T-helper 2 cell treated with Interferon-gamma antibody and Interleukin-4, amounts not matched to agents 5 μg/mL and 100 μg/mL, for 36 hours (primary cell): Measurements from ENCODE around the gene SPEG.

Source experiments
- DNase-seq: peaks from one replicate; pipeline ENCODE4 v3.0.0; 2021; ENCODE audit warnings: low spot score
- H3K27ac Mint-ChIP-seq: one replicate; pipeline ENCODE4 v1.8.0; 2021; ENCODE audit warnings: mild to moderate bottlenecking, mixed read lengths
- H3K27me3 Mint-ChIP-seq: one replicate; pipeline ENCODE4 v1.8.0; 2021; ENCODE audit warnings: low read depth, mixed read lengths
- H3K36me3 Mint-ChIP-seq: one replicate; pipeline ENCODE4 v1.8.0; 2021; ENCODE audit warnings: low read depth, mixed read lengths
- H3K4me1 Mint-ChIP-seq: one replicate; pipeline ENCODE4 v1.8.0; 2021; ENCODE audit warnings: low read depth, mixed read lengths
- H3K4me3 Mint-ChIP-seq: one replicate; pipeline ENCODE4 v1.8.0; 2022; ENCODE audit warnings: mild to moderate bottlenecking, moderate library complexity, mixed read lengths
- H3K9me3 Mint-ChIP-seq: one replicate; pipeline ENCODE4 v1.8.0; 2021; ENCODE audit warnings: mixed read lengths

SPEG gene

DNA sequence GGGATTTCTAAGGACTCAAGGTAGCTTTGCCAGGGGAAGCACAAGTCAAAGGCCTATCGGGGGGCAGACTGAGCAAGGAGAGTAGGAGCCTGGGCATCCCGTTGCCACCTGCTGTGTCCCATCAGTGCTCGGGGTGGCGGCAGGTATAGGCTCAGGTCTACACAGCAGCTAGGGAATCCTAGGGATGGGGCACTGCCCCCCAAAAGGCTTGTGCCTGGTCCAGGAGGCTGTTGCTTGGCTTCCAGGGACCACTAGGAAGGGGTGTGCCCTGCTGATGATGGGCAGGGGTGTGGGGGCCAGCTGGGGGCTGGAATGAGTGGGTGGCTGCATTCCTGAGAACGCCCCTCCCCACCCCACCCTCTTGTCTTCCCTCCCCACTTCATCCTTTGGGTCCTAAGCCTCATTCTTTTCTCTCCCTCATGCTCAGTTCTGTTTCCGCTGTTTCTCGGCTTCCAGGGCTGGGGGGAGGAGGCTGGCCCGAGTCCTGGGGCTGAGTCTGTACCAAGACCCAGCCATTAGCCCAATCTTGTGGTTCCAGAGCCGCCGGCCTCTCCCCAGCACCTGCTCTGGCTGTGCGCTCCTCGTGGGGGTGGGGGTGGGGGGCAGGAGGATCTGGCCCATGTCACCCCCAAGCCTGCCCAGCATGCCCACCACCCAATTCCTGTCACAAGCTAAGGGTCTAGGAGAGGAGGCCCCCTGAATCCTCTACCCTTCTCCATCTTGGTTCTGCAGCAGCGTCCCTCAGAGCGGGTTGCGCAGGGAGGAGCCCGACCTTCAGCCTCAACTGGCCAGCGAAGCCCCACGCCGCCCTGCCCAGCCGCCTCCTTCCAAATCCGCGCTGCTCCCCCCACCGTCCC, 12.8 kb downstream of the SPEG start:
- Mint-ChIP-seq H3K4me1 (peaks cover 3% of the 10 kb centered on the region), H3K27ac (no peak overlapping the region), H3K4me3 (no peak overlapping the region), H3K9me3 (no peaks in the 10 kb centered on the region), H3K27me3 (peaks cover 57% of the 10 kb centered on the region), H3K36me3 (no peaks in the 10 kb centered on the region)
- no peak for DNase-seq

DNA sequence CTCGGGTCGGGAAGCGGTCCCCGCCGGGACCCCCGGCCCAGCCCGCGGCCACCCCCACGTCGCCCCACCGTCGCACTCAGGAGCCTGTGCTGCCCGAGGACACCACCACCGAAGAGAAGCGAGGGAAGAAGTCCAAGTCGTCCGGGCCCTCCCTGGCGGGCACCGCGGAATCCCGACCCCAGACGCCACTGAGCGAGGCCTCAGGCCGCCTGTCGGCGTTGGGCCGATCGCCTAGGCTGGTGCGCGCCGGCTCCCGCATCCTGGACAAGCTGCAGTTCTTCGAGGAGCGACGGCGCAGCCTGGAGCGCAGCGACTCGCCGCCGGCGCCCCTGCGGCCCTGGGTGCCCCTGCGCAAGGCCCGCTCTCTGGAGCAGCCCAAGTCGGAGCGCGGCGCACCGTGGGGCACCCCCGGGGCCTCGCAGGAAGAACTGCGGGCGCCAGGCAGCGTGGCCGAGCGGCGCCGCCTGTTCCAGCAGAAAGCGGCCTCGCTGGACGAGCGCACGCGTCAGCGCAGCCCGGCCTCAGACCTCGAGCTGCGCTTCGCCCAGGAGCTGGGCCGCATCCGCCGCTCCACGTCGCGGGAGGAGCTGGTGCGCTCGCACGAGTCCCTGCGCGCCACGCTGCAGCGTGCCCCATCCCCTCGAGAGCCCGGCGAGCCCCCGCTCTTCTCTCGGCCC, 13.6 kb downstream of the SPEG start:
- no peak for DNase-seq
- Mint-ChIP-seq H3K27me3 (peaks cover 56% of the 10 kb centered on the region), H3K9me3 (no peaks in the 10 kb centered on the region), H3K36me3 (no peaks in the 10 kb centered on the region), H3K4me3 (no peak overlapping the region), H3K27ac (no peak overlapping the region), H3K4me1 (no peaks in the 10 kb centered on the region)

DNA sequence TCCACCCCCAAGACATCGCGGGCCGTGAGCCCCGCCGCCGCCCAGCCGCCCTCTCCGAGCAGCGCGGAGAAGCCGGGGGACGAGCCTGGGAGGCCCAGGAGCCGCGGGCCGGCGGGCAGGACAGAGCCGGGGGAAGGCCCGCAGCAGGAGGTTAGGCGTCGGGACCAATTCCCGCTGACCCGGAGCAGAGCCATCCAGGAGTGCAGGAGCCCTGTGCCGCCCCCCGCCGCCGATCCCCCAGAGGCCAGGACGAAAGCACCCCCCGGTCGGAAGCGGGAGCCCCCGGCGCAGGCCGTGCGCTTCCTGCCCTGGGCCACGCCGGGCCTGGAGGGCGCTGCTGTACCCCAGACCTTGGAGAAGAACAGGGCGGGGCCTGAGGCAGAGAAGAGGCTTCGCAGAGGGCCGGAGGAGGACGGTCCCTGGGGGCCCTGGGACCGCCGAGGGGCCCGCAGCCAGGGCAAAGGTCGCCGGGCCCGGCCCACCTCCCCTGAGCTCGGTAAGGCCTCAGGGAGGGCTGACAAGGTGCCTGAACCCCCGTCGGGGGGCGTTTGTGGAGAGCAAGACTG, 14.2 kb downstream of the SPEG start:
- Mint-ChIP-seq H3K27me3 (peaks cover 54% of the 10 kb centered on the region), H3K36me3 (no peaks in the 10 kb centered on the region), H3K4me1 (no peaks in the 10 kb centered on the region), H3K9me3 (no peaks in the 10 kb centered on the region), H3K4me3 (no peak overlapping the region), H3K27ac (no peak overlapping the region)
- no peak for DNase-seq

DNA sequence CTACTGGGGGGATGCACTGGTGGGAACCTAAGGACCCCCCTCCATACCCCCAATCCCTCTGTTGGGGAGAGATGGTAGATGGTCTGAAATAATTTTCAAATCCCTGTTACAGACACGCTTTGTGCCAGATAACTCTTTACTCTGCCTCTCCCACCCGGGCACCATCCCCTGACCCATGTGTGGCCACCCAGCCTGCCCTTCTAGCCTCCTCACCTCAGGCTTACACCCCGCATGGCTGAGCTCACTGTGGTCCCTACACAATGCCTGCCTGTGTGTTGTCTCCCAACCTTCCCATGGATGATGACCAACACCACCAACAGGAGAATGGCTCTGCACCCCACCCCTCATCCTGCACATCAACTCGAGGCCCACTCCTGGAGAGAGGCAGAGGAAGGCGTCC, 15.0 kb downstream of the SPEG start:
- no peak for DNase-seq
- Mint-ChIP-seq H3K9me3 (no peaks in the 10 kb centered on the region), H3K4me3 (no peak overlapping the region), H3K36me3 (no peaks in the 10 kb centered on the region), H3K27me3 (peaks cover 49% of the 10 kb centered on the region), H3K4me1 (no peaks in the 10 kb centered on the region), H3K27ac (no peak overlapping the region)

DNA sequence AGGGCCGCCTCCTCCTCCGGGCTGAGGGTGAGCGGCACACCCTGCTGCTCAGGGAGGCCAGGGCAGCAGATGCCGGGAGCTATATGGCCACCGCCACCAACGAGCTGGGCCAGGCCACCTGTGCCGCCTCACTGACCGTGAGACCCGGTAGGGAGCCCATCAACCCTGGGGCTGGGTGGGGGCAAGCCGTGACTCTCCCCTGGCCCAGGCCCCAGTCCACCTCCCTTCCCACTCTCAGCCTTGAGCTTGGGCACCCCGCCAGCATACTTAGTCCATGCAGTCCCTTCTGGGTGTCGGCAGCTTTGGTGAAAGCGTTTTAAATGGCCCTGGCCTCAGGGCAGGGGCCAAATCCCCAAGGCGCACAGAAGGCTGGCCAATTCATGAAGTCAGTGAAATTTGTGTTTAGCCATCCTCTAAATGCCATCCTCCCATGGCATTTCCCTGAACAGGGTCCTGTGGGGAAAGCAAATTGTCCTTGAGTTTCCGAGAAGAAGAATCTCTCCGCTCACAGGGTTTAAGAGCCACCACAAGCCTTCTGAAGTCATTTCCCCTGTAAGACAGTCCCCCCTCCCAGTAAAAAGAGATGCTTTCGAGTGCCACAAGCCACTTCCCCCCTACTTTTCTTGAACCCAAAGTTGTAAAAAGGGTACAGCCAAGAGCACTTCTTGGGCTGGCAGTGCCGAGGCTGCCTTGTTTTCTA, 17.2 kb downstream of the SPEG start:
- H3K27ac Mint-ChIP-seq = no peak overlapping the region

DNA sequence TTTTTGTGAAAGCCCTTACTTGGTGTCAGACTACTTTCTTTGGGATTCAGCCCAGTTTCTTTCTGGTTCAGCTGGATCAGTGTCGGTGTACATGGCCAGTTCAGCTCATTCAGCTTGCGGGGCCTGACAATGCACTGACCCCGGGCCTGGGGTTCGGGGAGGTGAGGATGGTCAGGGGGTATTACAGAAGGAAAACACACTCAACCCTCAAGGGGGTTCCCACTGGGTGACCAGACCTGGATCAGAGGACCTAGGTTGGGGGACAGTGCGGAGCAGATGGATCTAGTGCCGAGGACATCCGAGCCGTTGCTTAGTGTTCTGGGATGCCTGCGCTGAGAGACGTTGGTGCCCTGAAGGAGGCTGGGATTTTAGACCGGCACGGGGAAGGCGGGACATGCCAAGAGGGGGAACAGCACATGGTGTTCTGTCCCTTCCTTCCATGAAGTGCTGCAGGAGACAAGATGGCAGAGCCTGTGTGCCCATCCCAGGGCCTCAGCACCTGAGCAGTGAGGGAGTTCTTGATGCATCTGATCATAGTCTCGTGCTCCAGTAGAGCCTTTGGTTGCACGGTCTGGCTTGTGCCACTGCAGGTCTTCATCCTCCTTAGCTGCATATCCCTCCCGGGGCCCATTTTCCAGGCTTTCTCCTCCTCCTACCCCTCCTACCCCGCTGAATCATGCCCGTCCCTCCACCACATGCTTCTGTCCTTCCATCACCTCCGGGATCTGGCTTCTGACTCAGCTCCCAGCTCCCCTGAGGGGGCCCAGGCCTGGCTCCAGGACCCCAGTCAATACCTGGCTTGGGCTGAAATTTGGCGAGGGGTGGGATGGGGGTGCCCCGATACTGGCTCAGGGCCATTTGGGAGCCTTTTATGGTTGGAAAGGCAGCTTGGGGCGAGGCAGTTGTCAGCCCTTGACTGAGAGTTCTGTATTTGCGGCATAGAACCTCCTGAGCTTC, 18.0 kb downstream of the SPEG start:
- H3K36me3 Mint-ChIP-seq = no peaks in the 10 kb centered on the region
- peaks cover 28% of the 10 kb centered on the region for H3K27me3 Mint-ChIP-seq
- H3K9me3 Mint-ChIP-seq = no peaks in the 10 kb centered on the region
- no peak overlapping the region for H3K27ac Mint-ChIP-seq
- DNase-seq = no peak
- no peak overlapping the region for H3K4me3 Mint-ChIP-seq
- no peaks in the 10 kb centered on the region for H3K4me1 Mint-ChIP-seq

More for the DNA sequence above, 17.2 kb downstream of the SPEG start:
- DNase-seq = no peak
- H3K4me3 Mint-ChIP-seq = no peak overlapping the region
- no peaks in the 10 kb centered on the region for H3K9me3 Mint-ChIP-seq
- no peaks in the 10 kb centered on the region for H3K36me3 Mint-ChIP-seq
- no peaks in the 10 kb centered on the region for H3K4me1 Mint-ChIP-seq
- H3K27me3 Mint-ChIP-seq = peaks cover 35% of the 10 kb centered on the region

DNA sequence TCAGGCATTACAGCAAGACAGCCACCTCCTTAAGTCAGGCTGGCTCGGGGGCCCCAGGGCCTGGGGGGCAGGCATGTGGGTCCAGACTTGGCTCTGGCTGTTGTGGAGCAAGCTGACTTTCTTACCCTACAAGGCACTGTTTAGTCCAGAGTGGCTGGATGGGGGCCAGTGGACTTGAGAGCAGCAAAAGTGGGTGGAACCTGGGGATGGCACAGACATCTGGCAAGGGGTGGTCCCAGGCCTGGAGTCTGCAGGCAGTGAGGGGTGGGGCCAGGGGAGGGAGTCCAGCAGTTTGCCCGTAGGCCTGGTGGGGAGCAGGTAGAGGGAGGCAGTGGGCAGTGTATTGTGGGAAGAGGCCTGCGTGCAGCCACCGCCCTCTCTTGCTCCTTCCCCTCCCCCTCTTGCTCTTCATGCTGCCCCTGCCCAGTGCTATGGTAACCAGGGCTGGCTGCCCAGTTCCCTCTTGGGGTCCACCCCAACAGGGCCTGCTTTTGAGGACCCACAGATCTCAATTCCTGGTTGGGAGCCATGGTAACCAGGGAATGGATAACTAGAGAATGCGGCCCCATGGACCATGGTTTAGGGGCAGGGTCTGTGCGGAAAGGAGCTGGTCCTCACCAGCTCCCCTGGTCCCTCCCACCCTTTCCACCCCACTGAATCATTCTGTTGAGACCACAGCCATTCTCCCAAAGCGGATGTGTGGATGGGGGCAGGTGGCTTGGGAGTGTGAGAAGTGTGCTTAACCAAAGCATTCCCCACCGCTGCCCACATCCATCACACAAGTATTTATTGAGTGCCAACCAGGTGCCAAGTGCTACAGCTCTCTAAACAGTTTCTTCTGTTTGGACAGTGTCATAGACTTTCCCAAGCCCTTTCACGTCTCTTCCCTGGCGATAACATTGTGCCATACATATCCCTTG, 19.3 kb downstream of the SPEG start:
- H3K27ac Mint-ChIP-seq = no peak overlapping the region
- DNase-seq = no peak
- H3K36me3 Mint-ChIP-seq = no peaks in the 10 kb centered on the region
- H3K4me1 Mint-ChIP-seq = no peaks in the 10 kb centered on the region
- no peaks in the 10 kb centered on the region for H3K9me3 Mint-ChIP-seq
- H3K27me3 Mint-ChIP-seq = peaks cover 28% of the 10 kb centered on the region
- no peak overlapping the region for H3K4me3 Mint-ChIP-seq

DNA sequence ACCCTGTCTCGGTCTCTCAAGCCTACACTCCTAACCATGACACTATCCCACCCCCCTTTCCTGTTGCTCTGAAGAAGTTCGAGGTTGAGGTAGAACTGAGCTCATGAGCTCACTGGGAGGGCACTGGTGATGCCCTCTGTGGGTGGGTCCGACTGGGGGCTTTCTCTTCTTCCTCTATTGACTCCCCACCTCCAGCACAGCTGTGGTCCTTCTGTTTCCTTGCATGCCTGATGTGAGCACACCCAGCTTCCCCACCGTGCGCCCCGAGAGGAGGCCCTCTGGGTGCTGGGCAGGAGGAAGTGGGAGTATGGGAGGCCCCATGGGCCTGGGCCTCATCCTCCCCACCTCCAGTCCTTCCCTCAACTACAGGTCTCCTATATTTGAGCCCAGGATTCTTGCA, 20.9 kb downstream of the SPEG start:
- DNase-seq = no peak
- no peaks in the 10 kb centered on the region for H3K9me3 Mint-ChIP-seq
- H3K4me3 Mint-ChIP-seq = no peak overlapping the region
- H3K36me3 Mint-ChIP-seq = no peaks in the 10 kb centered on the region
- no peak overlapping the region for H3K27ac Mint-ChIP-seq
- H3K4me1 Mint-ChIP-seq = no peaks in the 10 kb centered on the region
- H3K27me3 Mint-ChIP-seq = peaks cover 13% of the 10 kb centered on the region

DNA sequence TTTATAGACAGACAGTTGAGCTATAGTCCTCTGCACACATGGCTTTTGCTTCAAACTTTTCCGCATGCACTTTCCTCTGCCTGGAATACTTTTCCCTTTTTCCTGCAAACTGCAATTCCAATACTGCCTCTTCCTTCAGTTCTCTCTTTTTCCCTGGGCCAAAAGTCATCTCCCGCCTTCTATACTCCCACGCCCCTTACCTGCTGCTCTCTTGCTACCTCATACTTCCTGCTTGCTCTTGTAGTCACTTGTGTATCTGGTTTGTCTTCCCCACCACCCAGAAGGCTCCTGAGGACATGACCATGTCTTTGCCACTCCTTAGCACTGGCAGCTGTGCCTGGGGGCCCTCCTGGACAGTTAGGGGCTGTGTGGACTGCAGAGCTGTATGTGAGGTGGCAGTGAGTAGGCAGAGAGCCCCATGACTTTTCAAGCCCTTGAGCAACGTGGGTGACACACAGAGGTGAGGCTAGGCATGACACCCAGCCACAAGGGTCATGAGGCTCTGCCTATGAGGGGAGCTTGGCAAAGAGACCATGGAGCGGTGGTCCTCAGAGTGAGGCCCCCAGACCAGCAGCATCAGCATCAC, 23.2 kb downstream of the SPEG start:
- H3K27me3 Mint-ChIP-seq = peaks cover 6% of the 10 kb centered on the region
- no peaks in the 10 kb centered on the region for H3K36me3 Mint-ChIP-seq
- no peaks in the 10 kb centered on the region for H3K4me1 Mint-ChIP-seq
- H3K4me3 Mint-ChIP-seq = no peak overlapping the region
- no peak for DNase-seq
- H3K27ac Mint-ChIP-seq = no peak overlapping the region
- no peaks in the 10 kb centered on the region for H3K9me3 Mint-ChIP-seq

DNA sequence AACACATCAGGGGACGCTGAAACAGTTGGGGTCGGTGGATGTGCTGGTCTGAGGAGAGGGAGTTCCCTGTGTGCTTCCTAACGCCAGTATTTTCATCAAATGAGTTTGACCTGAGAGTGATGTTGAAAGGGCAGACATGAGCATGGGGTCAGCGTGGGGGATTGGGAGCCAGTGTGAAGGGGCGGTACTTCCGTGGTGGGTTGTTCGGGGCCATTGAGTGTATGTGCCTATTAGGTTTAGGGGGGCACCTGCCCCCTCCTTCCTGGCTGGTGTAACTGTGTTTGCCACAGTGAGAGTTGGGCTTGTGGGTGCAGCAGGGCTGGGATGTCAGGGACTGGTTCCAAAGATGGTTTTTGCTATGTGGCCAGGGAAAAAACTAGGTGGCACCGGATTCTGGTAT, 24.4 kb downstream of the SPEG start:
- H3K4me1 Mint-ChIP-seq = no peaks in the 10 kb centered on the region
- no peak for DNase-seq
- no peak overlapping the region for H3K4me3 Mint-ChIP-seq
- H3K36me3 Mint-ChIP-seq = no peaks in the 10 kb centered on the region
- no peak overlapping the region for H3K27ac Mint-ChIP-seq
- H3K27me3 Mint-ChIP-seq = no peaks in the 10 kb centered on the region
- no peaks in the 10 kb centered on the region for H3K9me3 Mint-ChIP-seq

DNA sequence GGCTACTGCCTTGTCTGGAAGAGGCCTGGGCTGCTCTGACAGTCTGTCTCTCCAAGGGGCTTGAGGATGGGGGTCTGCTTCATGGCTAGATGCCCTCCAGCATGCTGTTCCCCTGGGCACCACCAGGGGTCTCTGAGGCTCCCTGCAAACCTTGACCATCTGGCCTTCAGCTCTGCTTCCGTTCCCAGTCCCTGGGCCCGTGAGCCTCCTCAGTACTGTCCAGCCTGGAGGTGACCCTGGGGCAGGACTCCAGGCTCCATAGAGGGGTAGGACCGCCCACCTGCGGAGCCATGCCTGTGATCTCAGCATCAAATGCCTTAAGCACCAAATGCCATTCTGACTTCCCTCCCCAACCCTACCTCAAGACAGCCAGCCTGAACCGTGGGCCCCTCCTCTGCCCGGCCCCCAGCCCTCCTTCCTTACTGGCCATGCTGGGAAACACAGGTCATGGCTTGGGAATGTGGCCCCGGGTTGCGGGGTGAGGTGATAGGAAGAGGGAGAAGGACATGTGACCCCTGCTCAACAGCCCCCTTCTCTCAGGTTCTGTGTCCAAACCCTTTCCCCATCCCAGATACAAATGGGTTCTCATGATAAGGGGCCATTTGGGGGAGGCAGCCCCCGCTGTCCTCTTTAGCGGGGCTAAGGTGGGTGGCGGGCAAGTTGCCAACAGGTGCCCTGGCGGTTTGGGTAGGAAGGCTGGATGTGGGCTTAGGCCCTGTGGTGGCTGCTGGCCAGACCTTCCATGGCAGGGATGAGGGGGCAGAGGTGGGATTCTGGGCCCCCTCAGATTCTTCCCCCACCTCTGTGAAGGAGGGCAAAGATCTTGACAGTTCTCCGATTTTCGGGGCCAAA, 25.0 kb downstream of the SPEG start:
- Mint-ChIP-seq H3K27ac (no peak overlapping the region), H3K36me3 (no peaks in the 10 kb centered on the region), H3K27me3 (no peaks in the 10 kb centered on the region), H3K4me1 (no peaks in the 10 kb centered on the region), H3K9me3 (no peaks in the 10 kb centered on the region), H3K4me3 (no peak overlapping the region)
- DNase-seq = no peak
